Measurements from ENCODE around the gene PWWP2B. TPM values are rescaled to one million over a fixed set of nuclear protein-coding genes. Genes with fewer than 3 reads are reported as not detected.
"Not testable (repeated sequence)": the region's sequence is repeated elsewhere in the genome, so short reads cannot be mapped to it uniquely, and the experiment has no call there.

Gene PWWP2B
- total RNA-seq, 1 experiment from 2014 or later, result 8.2 TPM

DNA sequence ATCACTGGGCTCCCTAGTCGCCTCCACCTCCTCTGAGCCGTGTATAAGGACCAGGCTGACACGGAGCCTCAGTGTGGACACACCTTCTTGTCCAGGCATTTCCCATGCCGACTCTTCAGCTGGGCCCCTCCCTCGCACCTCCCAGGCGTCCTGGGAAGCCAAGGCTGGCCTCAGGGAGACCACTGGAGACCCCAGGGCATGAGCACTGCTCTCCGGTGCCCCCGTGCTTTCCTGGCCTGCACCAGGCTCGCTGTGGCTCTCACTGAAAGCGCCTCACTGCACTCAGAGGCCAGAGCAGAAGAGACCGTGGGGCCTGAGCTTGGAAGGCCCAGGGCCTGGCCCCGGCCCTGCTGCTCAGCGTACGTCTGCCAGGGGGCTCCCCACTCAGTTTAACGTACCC is 33.6 kb upstream of the PWWP2B start:
- DNase-seq (ENCODE audit: low read depth), result no peak

DNA sequence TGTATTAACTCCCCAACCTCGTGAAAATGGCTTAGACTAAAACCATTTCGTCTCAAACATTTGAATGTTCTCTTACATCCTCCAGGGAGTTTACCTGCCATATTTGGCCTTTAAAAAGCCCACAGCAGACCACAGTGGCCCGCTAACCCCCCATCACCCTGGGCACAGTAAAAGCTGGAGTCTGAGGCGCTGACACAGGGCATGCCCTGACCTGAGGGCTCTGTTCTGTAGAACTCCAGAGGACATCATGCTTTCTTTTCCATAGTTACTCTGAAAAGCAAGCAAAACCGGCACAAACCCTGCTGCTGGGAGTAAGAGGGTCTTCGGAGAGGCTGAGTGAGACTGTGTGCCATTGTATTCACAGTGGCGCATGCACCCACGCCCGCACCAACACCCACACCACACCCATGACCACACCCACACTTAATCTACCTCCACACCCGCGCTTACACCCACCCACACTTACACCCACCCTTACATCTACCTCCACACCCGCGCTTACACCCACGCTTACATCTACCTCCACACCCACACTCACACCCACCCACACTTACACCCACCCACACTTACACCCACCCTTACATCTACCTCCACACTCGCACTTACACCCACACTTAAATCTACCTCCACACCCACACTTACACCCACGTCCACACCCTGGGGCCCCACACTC is 32.9 kb upstream of the PWWP2B start:
- DNase-seq (ENCODE audit: low read depth), result no peak

DNA sequence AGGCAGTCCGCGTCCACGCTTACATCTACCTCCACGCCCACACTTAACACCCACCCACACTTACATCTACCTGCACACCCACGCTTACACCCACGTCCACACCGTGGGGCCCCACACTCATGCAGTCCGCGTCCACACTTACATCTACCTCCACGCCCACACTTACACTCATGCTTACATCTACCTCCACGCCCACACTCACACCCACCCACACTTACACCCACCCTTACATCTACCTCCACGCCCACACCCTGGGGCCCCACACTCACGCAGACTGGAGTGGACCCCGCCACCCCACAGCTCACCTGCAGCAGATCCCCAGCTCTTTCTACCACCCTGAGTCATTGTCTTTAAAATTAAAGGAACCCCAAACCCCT is 32.4 kb upstream of the PWWP2B start:
- no peak for DNase-seq (ENCODE audit: low read depth)

DNA sequence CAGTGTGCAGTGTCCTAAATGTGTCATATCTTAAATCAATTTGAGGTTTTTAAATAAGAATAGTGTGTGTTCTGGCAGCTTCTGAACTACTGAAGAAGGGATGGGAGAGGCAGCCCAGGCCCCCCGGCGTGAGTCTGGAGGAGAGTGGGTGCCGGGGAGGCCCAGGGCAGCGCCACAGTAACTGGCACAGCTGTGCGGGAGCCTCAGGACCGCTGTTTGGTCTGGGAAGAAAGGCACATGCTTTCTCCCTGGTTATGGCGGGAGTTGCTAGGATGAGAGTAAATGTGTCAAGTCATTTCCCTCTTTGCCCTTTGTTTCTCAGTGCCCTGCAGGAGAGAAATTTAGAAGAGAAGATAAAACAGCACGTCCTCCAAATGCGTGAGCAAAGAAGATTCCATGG is 31.9 kb upstream of the PWWP2B start:
- no peak for DNase-seq (ENCODE audit: low read depth)

DNA sequence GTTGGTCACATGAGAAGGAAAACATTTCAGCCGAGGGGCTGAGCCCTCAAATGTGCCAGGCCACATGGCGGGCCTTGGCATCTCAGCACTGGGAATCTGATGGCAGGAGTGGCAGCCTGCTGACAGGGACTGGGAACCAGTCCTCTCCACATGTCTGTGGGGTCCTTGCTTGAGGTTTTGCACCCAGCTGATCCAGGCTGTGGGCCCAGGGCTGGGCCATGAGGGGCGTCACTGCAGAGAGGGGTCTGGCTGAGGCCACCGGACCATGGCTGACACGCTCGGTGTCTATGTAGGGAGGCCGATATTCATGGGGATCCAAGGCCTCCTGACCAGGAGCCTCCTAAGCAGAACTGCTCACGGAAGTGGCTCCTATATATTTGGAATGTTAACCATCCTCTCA is 31.0 kb upstream of the PWWP2B start:
- no peak for DNase-seq (ENCODE audit: low read depth)

DNA sequence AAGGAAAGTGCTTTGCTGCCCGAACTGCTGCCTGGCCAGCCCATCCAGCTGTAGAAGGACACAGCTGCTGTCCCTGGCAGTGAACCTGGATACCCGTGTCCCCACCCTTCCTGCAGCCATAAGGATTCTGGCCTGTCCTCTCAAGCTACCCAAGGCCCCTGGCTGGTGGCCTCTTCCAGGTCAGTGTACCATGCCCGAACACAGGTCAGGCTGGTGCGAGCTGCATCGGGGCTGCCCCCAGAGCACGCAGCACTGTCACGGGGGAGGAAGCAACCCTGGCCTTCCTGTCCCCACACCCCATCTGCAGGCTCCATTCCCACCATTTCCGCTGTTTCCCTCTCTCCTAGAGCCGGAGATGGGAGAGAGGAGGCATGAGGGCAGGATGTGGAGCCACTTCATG is 30.5 kb upstream of the PWWP2B start:
- no peak for DNase-seq (ENCODE audit: low read depth)

DNA sequence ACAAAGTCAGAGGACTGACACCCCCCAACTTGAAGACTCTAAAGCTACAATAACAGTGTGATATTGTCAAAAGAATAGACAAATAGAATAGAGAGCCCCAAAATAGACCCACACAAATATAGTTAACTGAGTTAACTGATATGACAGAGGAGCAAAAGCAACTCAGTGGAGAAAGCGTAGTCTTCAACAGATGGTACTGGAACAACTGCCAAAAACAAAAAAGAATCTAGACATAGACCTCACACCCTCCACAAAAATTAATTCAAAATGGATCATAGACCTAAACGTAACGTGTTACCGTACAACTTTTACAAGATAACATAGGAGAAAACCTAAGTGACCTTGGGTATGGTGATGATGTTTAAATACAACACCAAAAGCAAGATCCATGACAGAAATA is 28.6 kb upstream of the PWWP2B start:
- DNase-seq (ENCODE audit: low read depth), result no peak

DNA sequence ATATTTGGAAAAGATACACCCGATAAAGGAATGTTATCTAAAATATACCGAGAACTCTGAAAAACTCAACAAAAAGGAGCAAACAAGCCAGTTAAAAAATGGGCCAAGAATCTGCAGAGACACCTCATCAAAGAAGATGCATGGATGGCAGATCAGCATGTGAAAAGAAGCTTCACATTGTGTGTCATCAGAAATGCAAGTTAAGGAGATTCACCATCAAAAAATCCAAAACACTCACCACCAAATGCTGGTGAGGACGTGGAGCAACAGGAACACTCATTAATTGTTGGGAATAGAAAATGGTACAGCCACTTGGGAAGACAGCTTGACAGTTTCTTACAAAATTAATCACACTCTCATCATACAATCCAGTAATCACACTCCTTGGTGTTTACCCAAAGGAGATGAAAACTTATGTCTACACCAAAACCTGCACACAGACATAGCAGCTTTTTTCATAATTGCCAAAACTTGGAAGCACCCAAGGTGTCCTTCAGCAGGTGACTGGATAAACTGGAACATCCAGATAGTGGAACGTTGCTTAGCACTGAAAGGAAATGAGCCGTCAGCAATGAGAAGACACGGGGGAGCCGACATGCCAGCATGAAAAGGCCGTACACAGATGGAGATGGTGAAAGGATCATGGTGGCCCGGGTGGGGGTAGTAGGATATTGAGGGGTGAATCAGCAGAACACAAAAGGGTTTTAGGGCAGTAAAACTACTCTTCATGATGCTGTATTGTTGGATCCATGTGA is 27.9 kb upstream of the PWWP2B start:
- DNase-seq (ENCODE audit: low read depth), result peak; percentile 28

DNA sequence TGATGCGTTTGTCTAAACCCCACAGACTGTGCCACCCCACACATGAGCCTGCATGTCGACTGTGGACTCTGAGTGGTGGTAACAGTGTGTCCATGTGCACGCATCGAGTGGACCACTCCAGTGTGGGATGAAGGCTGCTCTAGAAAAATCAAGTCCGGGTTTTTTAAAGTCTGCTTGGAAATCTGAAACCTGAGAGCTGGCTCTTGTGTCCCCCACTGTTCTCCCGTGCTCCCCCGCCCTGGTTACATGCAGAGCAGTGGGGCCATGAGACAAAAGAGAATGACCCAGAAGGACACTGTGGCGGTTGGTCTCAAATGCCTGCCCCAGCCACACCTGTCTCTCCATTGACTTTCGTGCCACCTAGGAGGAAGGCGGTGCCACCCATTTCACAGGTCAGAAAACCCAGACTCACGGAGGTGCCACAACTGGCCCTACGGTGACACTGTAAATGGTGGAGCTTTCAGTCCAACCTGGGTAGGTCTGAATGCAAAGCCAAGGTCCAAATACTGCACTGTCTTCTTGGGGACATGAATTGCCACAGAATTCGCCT is 27.3 kb upstream of the PWWP2B start:
- DNase-seq (ENCODE audit: low read depth), result no peak

DNA sequence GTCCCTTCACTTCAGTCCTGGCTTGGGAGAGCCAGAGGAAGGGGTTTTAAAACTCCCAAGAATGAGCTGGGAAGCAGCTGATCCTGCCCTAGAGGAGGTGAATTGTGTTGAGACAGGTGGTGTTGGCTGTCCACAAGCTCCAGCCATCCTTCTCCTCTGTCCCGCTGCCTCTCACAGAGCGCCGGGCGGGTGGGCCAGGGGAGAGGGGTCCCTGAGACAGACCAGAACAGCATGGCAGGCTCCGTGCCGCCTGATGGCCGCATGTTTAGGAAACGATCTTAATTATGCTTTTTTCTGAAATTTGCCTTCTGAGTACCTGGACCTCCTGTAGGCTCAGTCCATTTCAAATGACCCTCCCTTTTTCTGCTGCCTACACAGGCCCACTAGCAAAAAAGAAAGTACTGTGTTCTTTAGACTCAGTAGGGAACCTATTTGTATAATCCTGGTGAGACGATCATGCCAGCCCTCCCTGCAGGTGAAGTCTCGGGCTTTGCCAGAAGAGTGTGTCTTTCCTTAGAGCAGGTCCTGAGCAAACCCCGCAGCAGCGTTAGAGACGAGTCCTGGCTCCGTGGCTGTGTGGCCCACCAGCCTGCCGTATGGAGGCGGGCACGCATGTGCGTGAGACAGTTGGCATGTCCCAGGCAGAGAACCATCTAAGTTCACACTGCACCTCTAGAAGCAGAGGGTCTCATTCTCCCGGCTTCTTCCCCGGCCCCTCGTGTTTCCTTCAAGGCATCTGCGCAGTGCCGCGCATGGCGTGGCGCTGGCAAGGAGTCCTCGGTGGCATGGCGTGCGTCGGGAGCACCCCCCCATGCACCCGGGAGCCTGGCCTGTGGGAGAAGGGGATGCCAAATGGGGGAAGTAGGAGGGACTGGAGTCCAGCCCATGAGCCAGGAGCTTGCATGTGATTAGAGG is 26.3 kb upstream of the PWWP2B start:
- no peak for DNase-seq (ENCODE audit: low read depth)

DNA sequence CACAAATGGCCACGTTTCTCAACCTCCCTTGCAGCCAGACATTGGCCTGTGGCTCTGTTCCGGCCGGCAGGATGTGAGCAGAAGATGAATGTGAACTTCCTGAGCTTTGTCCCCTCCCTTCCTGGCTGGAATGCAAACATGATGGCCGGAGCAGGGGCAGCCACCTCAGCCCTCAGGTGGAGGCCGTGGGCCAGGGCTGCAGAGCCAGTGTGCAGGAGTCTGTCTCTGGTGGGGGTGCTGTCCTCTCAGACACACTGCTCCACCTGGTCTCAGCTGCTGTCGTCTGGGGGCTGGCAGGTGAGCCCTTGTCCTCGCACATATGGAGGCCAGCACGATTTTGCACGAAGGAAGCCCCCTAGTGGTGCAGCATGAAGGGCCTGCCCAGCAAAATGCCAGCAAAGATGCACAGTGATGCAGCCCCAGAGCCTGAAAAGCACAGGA is 25.3 kb upstream of the PWWP2B start:
- no peak for DNase-seq (ENCODE audit: low read depth)

DNA sequence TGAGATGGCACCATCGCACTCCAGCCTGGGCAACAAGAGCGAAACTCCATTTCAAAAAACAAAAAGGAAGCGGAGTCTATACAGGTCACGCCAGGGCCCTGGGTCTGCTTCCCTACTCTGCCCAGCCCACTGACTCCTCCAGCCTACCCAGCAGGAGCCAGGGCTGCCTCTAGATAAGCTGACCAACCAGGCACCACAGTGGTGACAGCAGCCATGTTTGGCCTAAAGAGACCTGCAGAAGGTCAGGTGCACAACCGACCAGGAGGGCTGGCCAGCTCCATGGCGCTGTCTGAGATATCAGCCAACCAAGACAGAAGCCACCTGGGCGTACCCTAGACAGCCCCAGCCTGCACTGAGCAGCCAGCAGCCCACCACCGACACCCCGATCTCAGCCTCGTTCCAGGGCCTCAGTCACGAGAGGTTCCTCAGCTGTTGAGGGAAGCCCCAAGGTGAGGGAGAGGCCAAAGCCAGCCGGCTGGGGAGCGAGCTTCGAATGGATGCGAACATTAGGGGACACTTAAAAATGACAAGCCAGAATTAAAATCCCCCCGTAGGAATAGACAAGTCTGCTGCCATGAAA is 24.4 kb upstream of the PWWP2B start:
- DNase-seq (ENCODE audit: low read depth), result no peak

DNA sequence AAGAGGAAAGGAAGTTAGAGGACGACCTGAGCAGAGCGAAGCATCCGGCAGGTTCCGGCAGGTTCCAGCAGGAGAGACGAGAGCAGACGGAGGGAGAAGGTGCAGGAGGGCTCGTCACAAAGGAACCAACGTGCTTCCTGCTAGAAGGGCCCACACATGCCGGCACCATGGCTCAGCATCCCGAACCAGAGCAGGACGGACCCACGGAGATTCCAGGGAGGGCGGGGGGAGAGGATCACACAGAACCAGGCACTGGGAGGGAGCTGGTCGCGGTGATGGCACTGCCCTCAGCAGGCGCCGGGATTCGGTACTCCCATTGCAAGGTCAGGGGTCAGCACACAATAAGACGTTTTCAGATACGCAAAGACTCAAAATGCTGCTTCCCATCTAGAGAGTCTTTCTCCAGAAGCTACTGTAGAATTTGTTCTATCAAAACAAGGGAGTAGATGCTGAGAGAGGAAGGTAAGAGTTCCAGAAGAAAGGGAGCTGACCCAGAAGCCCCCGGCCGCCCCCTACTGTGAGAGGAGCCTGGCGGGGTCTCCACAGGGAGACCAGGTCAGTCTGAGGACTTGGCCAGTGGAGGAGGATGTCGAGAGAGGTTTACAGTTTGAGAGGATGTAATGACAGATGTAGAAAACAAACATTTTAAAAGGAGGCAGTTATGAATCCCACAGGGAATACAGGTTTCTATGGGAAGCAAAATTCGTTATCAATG is 23.6 kb upstream of the PWWP2B start:
- no peak for DNase-seq (ENCODE audit: low read depth)

DNA sequence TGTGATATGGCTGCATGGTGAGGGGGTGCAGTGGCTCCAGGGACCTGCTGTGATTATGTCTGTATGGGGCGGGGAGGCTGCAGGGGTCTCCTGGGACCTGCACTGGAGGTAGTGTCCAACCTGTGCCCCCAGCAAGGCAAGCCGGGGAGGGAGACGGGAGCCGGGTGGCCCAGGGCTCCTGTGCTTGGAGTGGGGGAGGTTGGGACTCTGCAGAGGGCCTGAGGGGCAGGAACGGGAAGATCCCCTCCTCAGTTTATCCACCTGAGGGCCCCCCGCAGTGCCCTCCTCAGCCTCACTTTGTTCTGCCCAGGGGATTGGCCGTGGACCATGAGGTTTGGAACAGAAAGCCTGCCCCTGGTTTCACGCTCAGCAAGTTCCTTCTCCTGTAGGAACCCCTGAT is 22.8 kb upstream of the PWWP2B start:
- DNase-seq (ENCODE audit: low read depth), result no peak

DNA sequence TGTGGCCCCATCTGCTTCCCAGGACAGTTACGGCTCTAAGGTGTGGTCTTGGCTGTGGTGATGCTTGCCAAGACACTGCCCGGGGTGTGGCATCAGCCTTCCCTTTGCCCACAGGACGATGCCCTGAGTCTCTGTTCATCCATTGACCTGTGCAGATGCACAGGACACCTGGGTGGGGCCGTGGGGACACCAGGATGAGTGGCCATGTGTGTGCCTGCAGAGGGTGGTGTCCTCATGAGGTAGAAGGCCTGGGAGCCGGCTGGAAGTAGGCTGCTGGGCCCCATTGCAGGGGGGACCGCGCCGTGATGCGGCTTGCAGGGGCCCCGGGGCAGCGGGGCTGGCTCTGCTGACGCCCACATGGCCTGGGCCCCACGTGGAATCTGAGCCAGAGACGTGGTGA is 22.4 kb upstream of the PWWP2B start:
- no peak for DNase-seq (ENCODE audit: low read depth)

DNA sequence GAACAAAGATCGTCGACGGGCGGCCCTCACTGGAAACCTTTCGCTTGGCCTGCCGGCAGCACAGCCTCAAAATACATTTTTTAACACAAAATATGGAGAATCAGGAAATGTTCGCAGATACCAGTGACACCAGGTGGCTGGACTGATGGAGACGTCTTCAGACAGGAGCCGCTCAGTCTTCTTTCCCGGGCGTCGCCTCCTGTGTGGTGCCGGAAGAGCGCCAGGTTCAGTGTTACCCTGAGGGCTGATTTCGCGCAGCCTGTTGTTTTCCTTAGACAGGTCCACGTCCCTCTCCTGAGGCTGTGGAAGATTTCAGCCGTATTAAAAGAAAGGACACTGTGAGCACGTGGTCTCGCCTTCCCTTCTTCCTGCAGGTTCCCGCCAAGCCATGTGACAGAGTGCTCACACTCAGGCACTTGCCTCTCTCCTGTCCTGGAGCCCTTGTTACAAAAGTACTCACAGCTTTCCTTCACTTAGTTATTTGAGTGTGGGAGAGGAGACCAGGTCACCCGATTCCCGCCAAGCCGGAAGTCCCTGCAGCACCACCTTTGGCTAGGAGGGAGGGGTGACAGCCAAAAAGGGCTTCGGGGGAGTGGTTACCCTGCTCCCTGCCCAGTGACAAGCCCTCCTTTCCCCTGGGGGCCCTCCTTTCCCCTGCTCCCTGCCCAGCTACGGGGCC is 21.7 kb upstream of the PWWP2B start:
- no peak for DNase-seq (ENCODE audit: low read depth)

DNA sequence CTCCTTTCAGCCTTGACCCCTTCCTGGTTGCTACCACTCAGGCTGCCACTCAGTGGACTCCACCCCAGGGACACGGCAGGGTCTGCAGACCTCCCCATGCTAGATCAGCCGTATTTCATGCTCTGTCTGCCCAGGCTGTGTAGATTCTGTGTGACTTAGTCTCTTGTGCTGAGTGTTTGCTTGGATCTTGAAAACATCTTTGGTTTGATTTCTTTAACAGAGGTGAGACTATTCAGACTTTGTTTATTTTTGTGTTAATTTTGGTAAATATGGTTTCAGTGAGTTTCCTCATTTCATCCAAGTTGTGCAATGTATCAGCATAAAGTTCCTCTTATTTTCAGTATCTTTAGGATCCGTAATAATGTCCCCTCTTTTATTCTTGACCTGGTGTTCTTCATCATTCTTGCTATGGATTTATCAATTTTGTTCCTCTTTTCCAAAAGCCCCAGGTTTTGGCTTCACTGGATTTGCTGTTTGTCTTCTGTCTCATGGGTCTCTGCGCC is 21.2 kb upstream of the PWWP2B start:
- no peak for DNase-seq (ENCODE audit: low read depth)

DNA sequence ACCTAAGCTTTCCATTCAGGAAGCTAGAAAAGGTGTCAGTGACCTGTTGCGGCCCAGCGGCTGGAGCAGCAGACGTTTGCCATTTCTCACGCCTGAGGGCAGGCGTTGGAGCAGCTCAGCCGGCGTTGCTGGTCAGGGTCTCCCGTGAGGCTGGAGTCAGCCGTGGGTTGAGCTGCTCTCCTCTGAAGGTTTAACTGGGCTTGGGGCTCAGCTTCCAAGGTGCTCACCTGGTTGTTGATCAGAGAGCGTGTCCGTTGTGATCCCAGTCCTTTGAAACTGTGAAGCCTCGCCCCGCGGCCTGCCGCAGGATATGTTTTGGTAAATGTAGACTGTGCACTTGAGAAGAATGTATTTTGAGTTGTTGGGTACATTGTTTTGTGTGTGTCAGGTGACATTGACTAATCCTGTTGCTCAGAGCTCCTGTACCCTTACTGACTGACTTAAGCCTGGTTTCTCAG is 20.6 kb upstream of the PWWP2B start:
- DNase-seq (ENCODE audit: low read depth), result no peak

DNA sequence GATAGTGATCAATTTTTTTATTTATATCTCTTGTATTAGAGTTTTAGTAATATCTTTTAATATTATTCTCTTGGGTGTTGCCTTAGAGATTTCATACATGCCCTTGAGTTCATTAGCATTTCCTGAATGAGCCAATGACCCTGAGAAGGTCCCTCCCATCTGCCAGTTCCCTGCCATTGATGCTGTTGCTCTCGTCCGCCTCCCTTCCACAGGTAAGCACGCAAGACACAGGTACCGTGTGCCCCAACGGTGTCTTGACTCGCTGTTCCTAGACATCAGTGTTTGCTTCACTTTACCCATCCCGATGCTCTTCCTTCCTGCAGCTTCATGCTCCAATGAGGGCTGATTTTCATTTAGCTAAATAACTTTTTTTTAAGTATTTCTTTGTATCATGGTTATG is 19.7 kb upstream of the PWWP2B start:
- DNase-seq (ENCODE audit: low read depth), result no peak

DNA sequence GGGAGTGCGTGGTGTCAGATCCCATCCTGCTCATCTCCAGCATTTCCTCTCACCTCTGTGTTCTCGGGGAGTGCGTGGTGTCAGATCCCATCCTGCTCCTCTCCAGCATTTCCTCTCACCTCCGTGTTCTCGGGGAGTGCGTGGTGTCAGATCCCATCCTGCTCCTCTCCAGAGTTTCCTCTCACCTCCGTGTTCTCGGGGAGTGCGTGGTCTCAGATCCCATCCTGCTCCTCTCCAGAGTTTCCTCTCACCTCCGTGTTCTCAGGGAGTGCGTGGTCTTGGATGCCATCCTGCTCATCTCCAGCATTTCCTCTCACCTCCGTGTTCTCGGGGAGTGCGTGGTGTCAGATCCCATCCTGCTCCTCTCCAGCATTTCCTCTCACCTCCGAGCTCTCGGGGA is 18.0 kb upstream of the PWWP2B start:
- DNase-seq (ENCODE audit: low read depth), result not testable (repeated sequence)
